Neural progenitor cell (in vitro differentiated cells): Measurements from ENCODE around the gene ADD3. TPM values are rescaled to one million over a fixed set of nuclear protein-coding genes. Genes with fewer than 3 reads are reported as not detected.

Experiments
- DNase-seq: peaks from one replicate; pipeline ENCODE4 v3.0.0-alpha.2; 2016; ENCODE audit warnings: low spot score
- H2AFZ ChIP-seq: fragments of 200-600 bp; sonication (generic); replicated peaks from 2 replicates; pipeline ENCODE4 v1.6.1; 2016; ENCODE audit warnings: antibody characterized with exemption
- H3F3A ChIP-seq: fragments of 200-600 bp; sonication (generic); 2 replicates; pipeline ENCODE4 v1.6.1; 2016; ENCODE audit warnings: antibody characterized with exemption, low read depth
- H3K27ac ChIP-seq: fragments of 200-600 bp; sonication (generic); 2 replicates; pipeline ENCODE4 v1.5.1; 2016; ENCODE audit warnings: mild to moderate bottlenecking
- H3K27me3 ChIP-seq: fragments of 200-600 bp; sonication (generic); 2 replicates; pipeline ENCODE4 v1.6.1; 2016; ENCODE audit warnings: mild to moderate bottlenecking, moderate library complexity
- H3K36me3 ChIP-seq: fragments of 200-600 bp; sonication (generic); 2 replicates; pipeline ENCODE4 v1.5.1; 2016
- H3K4me1 ChIP-seq: fragments of 200-600 bp; sonication (generic); 2 replicates; pipeline ENCODE4 v1.6.1; 2016; ENCODE audit warnings: mixed run types
- H3K4me2 ChIP-seq: fragments of 200-600 bp; sonication (generic); 2 replicates; pipeline ENCODE4 v1.6.1; 2016
- H3K4me3 ChIP-seq: fragments of 200-600 bp; sonication (generic); 2 replicates; pipeline ENCODE4 v1.5.1; 2016
- H3K79me2 ChIP-seq: fragments of 200-600 bp; sonication (generic); 2 replicates; pipeline ENCODE4 v1.6.1; 2016; ENCODE audit warnings: low read depth
- H3K9ac ChIP-seq: fragments of 200-600 bp; sonication (generic); 2 replicates; pipeline ENCODE4 v1.6.1; 2016
- H3K9me3 ChIP-seq: fragments of 200-600 bp; sonication (generic); 2 replicates; pipeline ENCODE4 v1.5.1; 2016; ENCODE audit warnings: low read depth
- H4K20me1 ChIP-seq: fragments of 200-600 bp; sonication (generic); 2 replicates; pipeline ENCODE4 v1.6.1; 2016; ENCODE audit warnings: low read depth
- H3K27ac Mint-ChIP-seq: 3 replicates; pipeline ENCODE4 v1.8.0; 2021; ENCODE audit warnings: mixed read lengths
- H3K27me3 Mint-ChIP-seq: 2 replicates; pipeline ENCODE4 v1.8.0; 2022; ENCODE audit warnings: low read depth, mild to moderate bottlenecking, inconsistent platforms, moderate library complexity, mixed read lengths; ENCODE audit not compliant: insufficient read depth
- H3K36me3 Mint-ChIP-seq: 3 replicates; pipeline ENCODE4 v1.8.0; 2021; ENCODE audit warnings: mixed read lengths
- H3K4me1 Mint-ChIP-seq: 3 replicates; pipeline ENCODE4 v1.8.0; 2021; ENCODE audit warnings: mixed read lengths
- H3K4me3 Mint-ChIP-seq: 3 replicates; pipeline ENCODE4 v1.8.0; 2021; ENCODE audit warnings: mild to moderate bottlenecking, moderate library complexity, mixed read lengths
- H3K9me3 Mint-ChIP-seq: 3 replicates; pipeline ENCODE4 v1.8.0; 2020; ENCODE audit warnings: mixed read lengths
- EZH2 ChIP-seq: fragments of 200-600 bp; sonication (generic); IDR thresholded peaks from 2 replicates; pipeline ENCODE4 v1.6.1; 2017; ENCODE audit warnings: antibody characterized with exemption, mild to moderate bottlenecking, moderate library complexity
- EZH2phosphoT487 ChIP-seq: fragments of 200-600 bp; sonication (generic); IDR thresholded peaks from 2 replicates; pipeline ENCODE4 v1.6.1; 2017; ENCODE audit warnings: antibody characterized with exemption
- total RNA-seq: library from RNA; depleted of rRNA; stranded (reverse); fragments of >200 nt; gene quantifications from 2 replicates; pipeline ENCODE4 v1.2.3, GENCODE V29; 2015; ENCODE audit warnings: low replicate concordance
- TF ChIP-seq, protein P1 (sequence below): fragments of 200-600 bp; sonication (generic); IDR thresholded peaks from 2 replicates; pipeline ENCODE4 v1.5.1; 2017; ENCODE audit warnings: antibody characterized with exemption, mild to moderate bottlenecking

ADD3 gene
- total RNA-seq, 1 donor from 2014 or later: 345 TPM

DNA sequence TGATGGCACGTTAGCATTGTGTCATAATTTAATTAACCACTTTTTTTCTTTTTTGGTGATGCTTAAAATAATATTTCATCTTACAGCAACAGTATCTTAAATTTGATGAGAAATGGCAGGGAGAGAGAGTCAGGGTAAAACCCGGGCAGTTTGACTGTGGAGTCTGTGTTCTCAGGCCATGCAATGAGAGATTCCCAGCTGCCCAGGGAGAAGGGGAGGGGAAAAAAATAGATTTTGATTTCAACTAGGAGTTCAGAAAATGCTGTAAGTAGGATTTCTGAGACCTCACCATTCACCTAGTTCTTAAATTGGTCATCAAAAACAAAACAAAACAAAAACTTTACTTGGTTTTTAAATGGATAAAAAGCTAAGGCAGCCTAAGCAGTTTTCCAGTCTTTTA is 47.1 kb upstream of the ADD3 start:
- H3K4me1 Mint-ChIP-seq: peaks cover 50% of the 10 kb centered on the region
- H3K79me2 ChIP-seq: no peaks in the 10 kb centered on the region
- no peaks in the 10 kb centered on the region for H3K9me3 ChIP-seq
- H3K36me3 ChIP-seq: no peaks in the 10 kb centered on the region
- no peak for TF ChIP-seq EZH2
- TF ChIP-seq, protein P1, sequence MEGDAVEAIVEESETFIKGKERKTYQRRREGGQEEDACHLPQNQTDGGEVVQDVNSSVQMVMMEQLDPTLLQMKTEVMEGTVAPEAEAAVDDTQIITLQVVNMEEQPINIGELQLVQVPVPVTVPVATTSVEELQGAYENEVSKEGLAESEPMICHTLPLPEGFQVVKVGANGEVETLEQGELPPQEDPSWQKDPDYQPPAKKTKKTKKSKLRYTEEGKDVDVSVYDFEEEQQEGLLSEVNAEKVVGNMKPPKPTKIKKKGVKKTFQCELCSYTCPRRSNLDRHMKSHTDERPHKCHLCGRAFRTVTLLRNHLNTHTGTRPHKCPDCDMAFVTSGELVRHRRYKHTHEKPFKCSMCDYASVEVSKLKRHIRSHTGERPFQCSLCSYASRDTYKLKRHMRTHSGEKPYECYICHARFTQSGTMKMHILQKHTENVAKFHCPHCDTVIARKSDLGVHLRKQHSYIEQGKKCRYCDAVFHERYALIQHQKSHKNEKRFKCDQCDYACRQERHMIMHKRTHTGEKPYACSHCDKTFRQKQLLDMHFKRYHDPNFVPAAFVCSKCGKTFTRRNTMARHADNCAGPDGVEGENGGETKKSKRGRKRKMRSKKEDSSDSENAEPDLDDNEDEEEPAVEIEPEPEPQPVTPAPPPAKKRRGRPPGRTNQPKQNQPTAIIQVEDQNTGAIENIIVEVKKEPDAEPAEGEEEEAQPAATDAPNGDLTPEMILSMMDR: no peak
- no peak for TF ChIP-seq EZH2phosphoT487
- H3K9me3 Mint-ChIP-seq: no peaks in the 10 kb centered on the region
- H3K27me3 ChIP-seq: no peaks in the 10 kb centered on the region
- no peaks in the 10 kb centered on the region for H3F3A ChIP-seq
- H4K20me1 ChIP-seq: no peaks in the 10 kb centered on the region
- H3K27me3 Mint-ChIP-seq: peaks cover 10% of the 10 kb centered on the region
- DNase-seq: no peak
- H3K4me2 ChIP-seq: peak overlapping the region; percentile 40
- no peak overlapping the region for H2AFZ ChIP-seq
- H3K36me3 Mint-ChIP-seq: no peaks in the 10 kb centered on the region
- no peak overlapping the region for H3K4me3 ChIP-seq
- peak overlapping the region; percentile 70 for H3K27ac Mint-ChIP-seq
- H3K27ac ChIP-seq: no peak overlapping the region
- no peak overlapping the region for H3K4me3 Mint-ChIP-seq
- peaks cover 21% of the 10 kb centered on the region for H3K4me1 ChIP-seq
- H3K9ac ChIP-seq: no peak overlapping the region

DNA sequence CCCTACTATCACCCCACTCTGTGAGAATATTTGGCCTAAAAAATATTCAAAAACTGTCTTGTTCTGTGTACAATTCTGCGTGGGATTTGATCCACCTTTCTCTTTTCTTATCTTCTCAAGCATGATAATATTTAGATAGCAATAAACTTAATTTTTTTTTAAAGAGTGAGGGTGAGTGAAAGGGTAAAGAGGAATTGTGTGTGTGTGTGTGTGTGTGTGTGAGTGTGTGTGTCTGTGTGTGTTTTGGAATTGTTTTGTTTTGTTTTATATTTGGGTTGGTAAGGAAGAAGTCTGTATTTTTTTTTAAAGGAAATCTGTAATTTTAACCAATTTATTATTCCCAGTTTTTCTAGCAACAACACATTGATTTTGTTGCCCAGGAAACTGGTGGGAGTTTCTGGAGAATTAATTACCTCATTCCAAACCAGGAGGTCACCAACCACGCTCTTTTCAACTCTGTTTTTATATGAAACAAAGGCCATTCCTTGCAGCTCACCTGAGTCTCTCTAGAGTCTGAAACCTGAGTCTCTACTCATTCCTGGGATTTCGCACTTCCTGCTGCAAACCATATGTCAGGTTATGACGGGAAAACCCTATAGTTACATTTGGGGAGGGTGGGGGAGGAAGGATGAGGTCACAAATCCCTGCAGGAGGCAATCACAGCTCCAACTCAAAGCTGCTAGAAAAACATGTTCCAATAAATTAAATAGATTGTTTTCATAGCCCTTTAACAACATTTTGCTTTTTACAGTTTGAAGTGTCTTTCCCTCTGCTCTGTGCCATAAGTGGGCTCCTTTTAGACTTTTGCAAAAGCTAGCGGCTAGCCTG is 46.4 kb upstream of the ADD3 start:
- Mint-ChIP-seq H3K36me3 (no peaks in the 10 kb centered on the region), H3K27me3 (peaks cover 10% of the 10 kb centered on the region), H3K9me3 (no peaks in the 10 kb centered on the region), H3K4me3 (no peak overlapping the region), H3K27ac (peak overlapping the region; percentile 89), H3K4me1 (peaks cover 52% of the 10 kb centered on the region)
- no peak overlapping the region for H3K9ac ChIP-seq
- no peak overlapping the region for H3K4me3 ChIP-seq
- H3K36me3 ChIP-seq: no peaks in the 10 kb centered on the region
- H3K4me2 ChIP-seq: peak overlapping the region; percentile 40
- H3K4me1 ChIP-seq: peaks cover 21% of the 10 kb centered on the region
- H2AFZ ChIP-seq: peak overlapping the region; percentile 0
- TF ChIP-seq EZH2 (no peak), EZH2phosphoT487 (no peak)
- TF ChIP-seq, protein P1: no peak
- H3K9me3 ChIP-seq: no peaks in the 10 kb centered on the region
- H3K79me2 ChIP-seq: no peaks in the 10 kb centered on the region
- H3K27me3 ChIP-seq: no peaks in the 10 kb centered on the region
- DNase-seq: no peak
- no peaks in the 10 kb centered on the region for H4K20me1 ChIP-seq
- peak overlapping the region; percentile 24 for H3K27ac ChIP-seq
- H3F3A ChIP-seq: no peaks in the 10 kb centered on the region

GRCh38 chr10:109962247-109962646 is 45.5 kb upstream of the ADD3 start:
- no peaks in the 10 kb centered on the region for H3K79me2 ChIP-seq
- no peak overlapping the region for H3K4me3 ChIP-seq
- no peak for DNase-seq
- Mint-ChIP-seq H3K27ac (peak overlapping the region; percentile 88), H3K27me3 (peaks cover 10% of the 10 kb centered on the region), H3K4me3 (no peak overlapping the region), H3K4me1 (peaks cover 52% of the 10 kb centered on the region), H3K36me3 (no peaks in the 10 kb centered on the region), H3K9me3 (no peaks in the 10 kb centered on the region)
- no peaks in the 10 kb centered on the region for H3K27me3 ChIP-seq
- peaks cover 28% of the 10 kb centered on the region for H3K4me1 ChIP-seq
- H3F3A ChIP-seq: no peaks in the 10 kb centered on the region
- no peak overlapping the region for H3K9ac ChIP-seq
- no peaks in the 10 kb centered on the region for H3K9me3 ChIP-seq
- no peaks in the 10 kb centered on the region for H4K20me1 ChIP-seq
- peak overlapping the region; percentile 0 for H2AFZ ChIP-seq
- H3K4me2 ChIP-seq: peak overlapping the region; percentile 40
- H3K36me3 ChIP-seq: no peaks in the 10 kb centered on the region
- no peak for TF ChIP-seq EZH2
- TF ChIP-seq EZH2phosphoT487: no peak
- TF ChIP-seq, protein P1: no peak
- peak overlapping the region; percentile 24 for H3K27ac ChIP-seq
